Smooth muscle cell of the pulmonary artery (primary cell): Measurements from ENCODE around the gene RNF141. TPM values are rescaled to one million over a fixed set of nuclear protein-coding genes. Genes with fewer than 3 reads are reported as not detected.

ENCODE experiments used
- total RNA-seq: library from RNA; depleted of rRNA; stranded (reverse); fragments of >200 nt; gene quantifications from 2 replicates; pipeline ENCODE4 v1.2.3, GENCODE V29; 2014

Gene RNF141
- 37.0 and 60.7 TPM in 2 replicates for total RNA-seq

GRCh38 chr11:10540915-10541560, at the start of gene RNF141:
Gene RNF141 (minus strand): TSS chr11:10541187. CDS start chr11:10534158, 7,029 bp downstream.

GRCh38 chr11:10568486-10568941, 27.5 kb upstream of the RNF141 start, which contains the start of gene LYVE1:
Gene LYVE1 (minus strand): TSS chr11:10568665. CDS start chr11:10568532, 133 bp downstream.

Other genes with a start within 250 kb of the RNF141 start
- gene SBF2, start 247.0 kb downstream of the RNF141 start, total RNA-seq = 63.4 and 74.3 TPM in 2 replicates
- 136 and 440 TPM in 2 replicates for gene ADM, start 236.1 kb downstream of the RNF141 start, total RNA-seq
- gene AMPD3, start 85.9 kb downstream of the RNF141 start, total RNA-seq = 3.1 and 5.8 TPM in 2 replicates
- 0.23 and 4.6 TPM in 2 replicates for gene LYVE1, start 27.5 kb upstream of the RNF141 start, total RNA-seq
- 40.8 and 69.0 TPM in 2 replicates for gene IRAG1, start 152.6 kb upstream of the RNF141 start, total RNA-seq
- 24.7 and 30.8 TPM in 2 replicates for gene CTR9, start 210.1 kb upstream of the RNF141 start, total RNA-seq